GM21515 (cell line): ENCODE data around the gene NLK.

Experiments
- ATAC-seq: cut with Tn5 transposase; IDR thresholded peaks from one replicate; pipeline ENCODE4 v1.9.1; 2021; ENCODE audit not compliant: unreplicated experiment

The NLK gene

GRCh38 chr17:28039251-28039650 lies 3.2 kb upstream of the NLK start:
- ATAC-seq: no peak

- ATAC-seq: no peak
These were observed 2.1 kb upstream of the NLK start for GRCh38 chr17:28040406-28040805.

- ATAC-seq: peak; percentile 84
These were observed 1.2 kb upstream of the NLK start for GRCh38 chr17:28041068-28041843.

- ATAC-seq: no peak
These were observed 427 bp upstream of the NLK start for GRCh38 chr17:28041844-28042656.

GRCh38 chr17:28042721-28043291 lies 329 bp downstream of the NLK start:
- no peak for ATAC-seq

- ATAC-seq: no peak
These were observed 819 bp downstream of the NLK start for GRCh38 chr17:28043296-28043695.

GRCh38 chr17:28043741-28044140 lies 1.3 kb downstream of the NLK start:
- no peak for ATAC-seq

- ATAC-seq: no peak
These were observed 2.8 kb downstream of the NLK start for GRCh38 chr17:28045304-28045703.

GRCh38 chr17:28046034-28046825 lies 3.8 kb downstream of the NLK start:
- no peak for ATAC-seq

GRCh38 chr17:28047806-28048205 lies 5.3 kb downstream of the NLK start:
- ATAC-seq: no peak

- no peak for ATAC-seq
These were observed 6.6 kb downstream of the NLK start for GRCh38 chr17:28049071-28049470.

GRCh38 chr17:28053044-28053670 lies 10.7 kb downstream of the NLK start:
- no peak for ATAC-seq

- no peak for ATAC-seq
These were observed 11.2 kb downstream of the NLK start for GRCh38 chr17:28053725-28054124.

GRCh38 chr17:28055546-28056275 lies 13.2 kb downstream of the NLK start:
- no peak for ATAC-seq

GRCh38 chr17:28056276-28056620 lies 13.8 kb downstream of the NLK start:
- ATAC-seq: no peak

GRCh38 chr17:28057731-28058246 lies 15.3 kb downstream of the NLK start:
- peak; percentile 68 for ATAC-seq

GRCh38 chr17:28059675-28060074 lies 17.2 kb downstream of the NLK start:
- no peak for ATAC-seq

- ATAC-seq: no peak
These were observed 23.2 kb downstream of the NLK start for GRCh38 chr17:28065706-28066105.

- ATAC-seq: no peak
These were observed 26.6 kb downstream of the NLK start for GRCh38 chr17:28069061-28069460.

GRCh38 chr17:28071179-28071578 lies 28.7 kb downstream of the NLK start:
- no peak for ATAC-seq
